HepG2 (cell line): ENCODE data around the gene FRMD5. TPM values are rescaled to one million over a fixed set of nuclear protein-coding genes. Genes with fewer than 3 reads are reported as not detected.

Experiments used
- ATAC-seq: fragments of 200-7000 bp; cut with Tn5 transposase; 3 replicates; pipeline ENCODE4 v1.9.1; 2020; ENCODE audit warnings: mild to moderate bottlenecking, moderate library complexity
- BruUV-seq: library from RNA; stranded (reverse); fragments of 400-500 nt; replicated peaks from 2 replicates; lab custom pipeline; 2021; lab: Mats Ljungman, UMichigan
- CTCF ChIA-PET: fragments of 300-600 bp; formaldehyde crosslinking; extraction: SDS; loops from one replicate; lab custom pipeline; 2021; ENCODE audit warnings: low total read pairs, inconsistent platforms, low intra/inter-chr PET ratio; lab: Yijun Ruan, JAX
- POLR2A ChIA-PET: fragments of 350-600 bp; sonication (Branson Sonifier 250); formaldehyde crosslinking; loops from one replicate; lab custom pipeline; 2020; ENCODE audit warnings: antibody characterized with exemption, inconsistent platforms; lab: Yijun Ruan, JAX
- DNase-seq: peaks from one replicate; pipeline ENCODE4 v3.0.0-alpha.2; 2015; ENCODE audit warnings: low spot score
- FAIRE-seq: peaks from 3 replicates; lab custom pipeline; 2011; peaks lifted over from hg19 to GRCh38; lab: Jason Lieb, UNC
- H2AFZ ChIP-seq: one replicate; pipeline ENCODE4 v1.6.1; 2011; ENCODE audit warnings: low read length, inconsistent platforms
- H3K27ac ChIP-seq: fragments of 300-600 bp; 3 replicates; pipeline ENCODE4 v1.8.0; 2011; ENCODE audit warnings: mixed run types, mild to moderate bottlenecking, mixed read lengths, low read length, inconsistent platforms; ENCODE audit not compliant: insufficient read depth; ENCODE audit errors: extremely low read length
- H3K27me3 ChIP-seq, 2 experiments: fragments of 200-600 bp in 1 of 2; 2 replicates in 1 of 2; 3 replicates in 1 of 2; pipeline versions ENCODE4 v1.6.0 to v1.8.0; 2011; ENCODE audit warnings: low read length in 2 of 2, mild to moderate bottlenecking in 2 of 2, moderate library complexity in 2 of 2, inconsistent platforms in 1 of 2; ENCODE audit not compliant: insufficient read depth in 2 of 2, control insufficient read depth in 1 of 2
- H3K36me3 ChIP-seq, 2 experiments: fragments of 200-600 bp in 1 of 2; replicated peaks in 1 of 2; 2 replicates in 1 of 2; 3 replicates in 1 of 2; pipeline versions ENCODE4 v1.5.1 to v1.8.0; 2011; ENCODE audit warnings: low read length in 2 of 2, inconsistent platforms in 1 of 2; ENCODE audit not compliant: insufficient read depth in 2 of 2, control insufficient read depth in 1 of 2
- H3K4me1 ChIP-seq: 2 replicates; pipeline ENCODE4 v1.5.1; 2012; ENCODE audit warnings: low read length, inconsistent platforms; ENCODE audit not compliant: insufficient read depth
- H3K4me2 ChIP-seq: 2 replicates; pipeline ENCODE4 v1.6.0; 2011; ENCODE audit warnings: low read depth, low read length, inconsistent platforms
- H3K4me3 ChIP-seq, 3 experiments: fragments of 200-600 bp in 1 of 3; sonication (generic), shearing (Covaris generic) in 1 of 3; replicated peaks in 1 of 3; 2 replicates each; pipeline ENCODE4 v1.5.1; 2011 to 2016; ENCODE audit warnings: low read length in 3 of 3, inconsistent platforms in 2 of 3, low read depth in 2 of 3, mild to moderate bottlenecking in 2 of 3, control low read depth in 1 of 3, mixed read lengths in 1 of 3; ENCODE audit not compliant: insufficient read depth in 1 of 3
- H3K79me2 ChIP-seq: one replicate; pipeline ENCODE4 v1.6.1; 2011; ENCODE audit warnings: low read length, inconsistent platforms; ENCODE audit not compliant: insufficient read depth
- H3K9ac ChIP-seq: 2 replicates; pipeline ENCODE4 v1.6.0; 2011; ENCODE audit warnings: mild to moderate bottlenecking, low read depth, low read length, inconsistent platforms; ENCODE audit not compliant: insufficient read depth
- H3K9me3 ChIP-seq: 2 replicates; pipeline ENCODE4 v1.5.1; 2012; ENCODE audit warnings: mild to moderate bottlenecking, low read length
- H4K20me1 ChIP-seq: 2 replicates; pipeline ENCODE4 v1.6.0; 2011; ENCODE audit warnings: inconsistent platforms, mild to moderate bottlenecking, low read length, moderate library complexity; ENCODE audit not compliant: insufficient read depth
- DPF2 ChIP-seq: sonication (generic); formaldehyde crosslinking; IDR thresholded peaks from 2 replicates; pipeline ENCODE4 v1.4.0; 2020; ENCODE audit warnings: mild to moderate bottlenecking, low read depth, missing genetic modification reagents, borderline replicate concordance
- ELF1 ChIP-seq: sonication (generic); formaldehyde crosslinking; IDR thresholded peaks from 2 replicates; pipeline ENCODE4 v1.4.0; 2020; ENCODE audit warnings: missing genetic modification reagents
- GTF3A ChIP-seq: sonication (generic); formaldehyde crosslinking; conservative IDR thresholded peaks from 2 replicates; pipeline ENCODE4 v1.4.0; 2020; ENCODE audit warnings: mild to moderate bottlenecking, missing genetic modification reagents
- KLF9 ChIP-seq: IDR thresholded peaks from 2 replicates; pipeline ENCODE4 v1.6.1; 2016; ENCODE audit warnings: low read depth
- MED13 ChIP-seq: sonication (generic); formaldehyde crosslinking; IDR thresholded peaks from 2 replicates; pipeline ENCODE4 v1.5.0; 2020; ENCODE audit warnings: missing genetic modification reagents
- NRL ChIP-seq: sonication (generic); formaldehyde crosslinking; IDR thresholded peaks from 2 replicates; pipeline ENCODE4 v1.5.0; 2020; ENCODE audit warnings: missing genetic modification reagents, mild to moderate bottlenecking, moderate library complexity, borderline replicate concordance
- TMF1 ChIP-seq: sonication (generic); formaldehyde crosslinking; IDR thresholded peaks from 2 replicates; pipeline ENCODE4 v1.8.1; 2022; ENCODE audit warnings: low read depth, missing genetic modification reagents
- ZNF44 ChIP-seq: sonication (generic); formaldehyde crosslinking; IDR thresholded peaks from 2 replicates; pipeline ENCODE4 v1.5.1; 2020; ENCODE audit warnings: mild to moderate bottlenecking, missing genetic modification reagents
- ZNF724P ChIP-seq: sonication (generic); formaldehyde crosslinking; IDR thresholded peaks from 2 replicates; pipeline ENCODE4 v1.8.0; 2022; ENCODE audit warnings: missing genetic modification reagents, borderline replicate concordance
- WGBS: methylation state at CpG from one replicate; pipeline ENCODE4 v1.1.6; 2017; ENCODE audit warnings: low lambda C conversion rate; 5-methylcytosine and 5-hydroxymethylcytosine counted together
- in situ Hi-C: cut with HindIII; loops from 2 replicates; pipeline ENCODE4 v1.10.0; 2017; ENCODE audit warnings: low pct_unique_long_range_greater_than_20kb; ENCODE audit not compliant: extremely low pct_ligation_motif_present
- intact Hi-C: fragments of 100-400 bp; cut with micrococcal nuclease; formaldehyde crosslinking; loops from one replicate; pipeline ENCODE4 v1.10.0; 2022; ENCODE audit not compliant: unreplicated experiment
- polyA plus RNA-seq, 8 experiments: library from polyadenylated mRNA; depleted of rRNA in 3 of 8; stranded (reverse) in 7 of 8; unstranded in 1 of 8; fragments of >200 nt; fragmentation: Illumina TruSeq in 4 of 8; extraction: Trizol in 4 of 8; gene quantifications; 2 replicates each; pipeline versions ENCODE4 v1.2.1 to v1.2.3, GENCODE V29; 2011 to 2016; ENCODE audit warnings: low read depth in 4 of 8, missing spikeins in 1 of 8, mixed read lengths in 1 of 8; ENCODE audit not compliant: insufficient read depth in 1 of 8
- total RNA-seq, 5 experiments: library from RNA; depleted of rRNA; stranded (reverse); fragments of >200 nt; fragmentation: Illumina TruSeq; extraction: Trizol; gene quantifications; 2 replicates each; pipeline ENCODE4 v1.2.3, GENCODE V29; 2016; ENCODE audit warnings: low read depth in 1 of 5
- TF ChIP-seq, protein P1 (sequence below): IDR thresholded peaks from 2 replicates; pipeline ENCODE4 v1.6.1; 2016; ENCODE audit warnings: missing compliant biosample characterization, missing genetic modification reagents, borderline replicate concordance
- TF ChIP-seq, protein P2 (sequence below): sonication (generic); formaldehyde crosslinking; conservative IDR thresholded peaks from 2 replicates; pipeline ENCODE4 v1.8.0; 2022; ENCODE audit warnings: low read depth, missing genetic modification reagents
- TF ChIP-seq, protein P3 (sequence below): sonication (generic); formaldehyde crosslinking; IDR thresholded peaks from 2 replicates; pipeline ENCODE4 v1.4.0; 2020; ENCODE audit warnings: mild to moderate bottlenecking, missing genetic modification reagents

Gene FRMD5
- total and polyA plus RNA-seq, 2 of the 13 experiments (the other 11 are each of a cell fraction or from before 2014, with no cell fraction given), result 0.93 to 1.5 TPM

DNA sequence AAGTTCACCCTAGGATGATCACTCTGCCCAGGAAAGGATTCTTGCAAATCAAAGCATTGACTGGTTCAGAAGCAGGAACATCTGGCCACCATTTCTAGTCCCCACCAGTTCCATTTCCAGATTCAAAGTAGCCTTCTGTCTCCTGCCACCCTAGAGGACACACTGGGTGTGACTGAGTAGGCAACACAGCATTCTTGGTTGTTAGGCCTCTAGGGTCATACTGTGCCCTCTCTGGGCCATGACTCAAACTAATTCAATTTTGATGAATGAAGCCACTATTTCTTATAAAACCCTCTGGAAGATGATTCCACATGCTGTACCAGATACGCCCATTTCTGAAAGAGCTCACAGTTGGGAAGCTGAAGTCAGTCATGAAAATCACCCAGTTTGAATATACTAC lies 298.5 kb downstream of the FRMD5 start (continued):
- no peak for TF ChIP-seq GTF3A (CRISPR knock-in tag)
- TF ChIP-seq, protein P1, sequence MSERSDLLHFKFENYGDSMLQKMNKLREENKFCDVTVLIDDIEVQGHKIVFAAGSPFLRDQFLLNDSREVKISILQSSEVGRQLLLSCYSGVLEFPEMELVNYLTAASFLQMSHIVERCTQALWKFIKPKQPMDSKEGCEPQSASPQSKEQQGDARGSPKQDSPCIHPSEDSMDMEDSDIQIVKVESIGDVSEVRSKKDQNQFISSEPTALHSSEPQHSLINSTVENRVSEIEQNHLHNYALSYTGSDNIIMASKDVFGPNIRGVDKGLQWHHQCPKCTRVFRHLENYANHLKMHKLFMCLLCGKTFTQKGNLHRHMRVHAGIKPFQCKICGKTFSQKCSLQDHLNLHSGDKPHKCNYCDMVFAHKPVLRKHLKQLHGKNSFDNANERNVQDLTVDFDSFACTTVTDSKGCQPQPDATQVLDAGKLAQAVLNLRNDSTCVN (CRISPR knock-in tag), result no peak
- TF ChIP-seq ELF1 (CRISPR knock-in tag), result no peak
- TF ChIP-seq, protein P2, sequence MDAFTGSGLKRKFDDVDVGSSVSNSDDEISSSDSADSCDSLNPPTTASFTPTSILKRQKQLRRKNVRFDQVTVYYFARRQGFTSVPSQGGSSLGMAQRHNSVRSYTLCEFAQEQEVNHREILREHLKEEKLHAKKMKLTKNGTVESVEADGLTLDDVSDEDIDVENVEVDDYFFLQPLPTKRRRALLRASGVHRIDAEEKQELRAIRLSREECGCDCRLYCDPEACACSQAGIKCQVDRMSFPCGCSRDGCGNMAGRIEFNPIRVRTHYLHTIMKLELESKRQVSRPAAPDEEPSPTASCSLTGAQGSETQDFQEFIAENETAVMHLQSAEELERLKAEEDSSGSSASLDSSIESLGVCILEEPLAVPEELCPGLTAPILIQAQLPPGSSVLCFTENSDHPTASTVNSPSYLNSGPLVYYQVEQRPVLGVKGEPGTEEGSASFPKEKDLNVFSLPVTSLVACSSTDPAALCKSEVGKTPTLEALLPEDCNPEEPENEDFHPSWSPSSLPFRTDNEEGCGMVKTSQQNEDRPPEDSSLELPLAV (CRISPR knock-in tag), result no peak

DNA sequence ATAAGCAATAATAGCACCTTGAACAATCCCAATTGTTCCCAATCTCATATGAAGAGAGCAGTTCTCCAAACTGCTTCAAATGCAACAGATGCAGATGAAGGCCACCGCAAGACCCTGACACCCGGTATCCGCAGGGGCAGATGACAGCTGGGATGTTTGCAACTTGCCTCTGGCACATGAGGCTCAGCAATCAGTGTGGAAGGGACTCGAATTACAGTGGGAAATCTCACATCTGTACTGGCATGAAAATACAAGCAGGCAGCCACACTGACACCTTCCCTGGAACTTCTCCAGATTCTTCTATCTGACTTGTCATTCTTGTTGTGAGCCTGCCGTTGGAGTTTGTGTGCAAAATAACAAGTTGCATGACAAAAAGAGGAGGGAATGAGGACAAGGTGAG lies 299.5 kb downstream of the FRMD5 start:
- no TSS peak for BruUV-seq
- Histone ChIP-seq H3K9ac (no peak overlapping the region), H3K4me1 (peaks cover 19% of the 10 kb centered on the region), H2AFZ (no peak overlapping the region), H3K9me3 (no peaks in the 10 kb centered on the region), H3K4me2 (no peak overlapping the region), H3K36me3 (no peaks in the 10 kb centered on the region), H4K20me1 (no peaks in the 10 kb centered on the region), H3K79me2 (no peaks in the 10 kb centered on the region), H3K27me3 (no peaks in the 10 kb centered on the region), H3K4me3 (no peak overlapping the region), H3K27ac (no peak overlapping the region)
- ATAC-seq (no peak), DNase-seq (no peak), FAIRE-seq (no peak)
- intact Hi-C loops, result no loop called here
- CTCF ChIA-PET, result no interaction called here
- 59% methylated on average over 4 of the region's 5 CpGs for WGBS
- in situ Hi-C loops, result loop anchor here (25.0 kb wide), 1 partner anchor 617 kb away; no protein-coding TSS in a partner anchor
- POLR2A ChIA-PET, result interaction anchor here (0.5 kb wide), 1 partner anchor 324 kb away, joined by 3 read pairs; no protein-coding TSS in a partner anchor
- TF ChIP-seq NRL (no peak), MED13 (CRISPR knock-in tag) (no peak), DPF2 (CRISPR knock-in tag) (no peak), ZNF44 (CRISPR knock-in tag) (no peak), ZNF724P (CRISPR knock-in tag) (no peak), TMF1 (no peak), KLF9 (CRISPR knock-in tag) (no peak)
- TF ChIP-seq, protein P3, sequence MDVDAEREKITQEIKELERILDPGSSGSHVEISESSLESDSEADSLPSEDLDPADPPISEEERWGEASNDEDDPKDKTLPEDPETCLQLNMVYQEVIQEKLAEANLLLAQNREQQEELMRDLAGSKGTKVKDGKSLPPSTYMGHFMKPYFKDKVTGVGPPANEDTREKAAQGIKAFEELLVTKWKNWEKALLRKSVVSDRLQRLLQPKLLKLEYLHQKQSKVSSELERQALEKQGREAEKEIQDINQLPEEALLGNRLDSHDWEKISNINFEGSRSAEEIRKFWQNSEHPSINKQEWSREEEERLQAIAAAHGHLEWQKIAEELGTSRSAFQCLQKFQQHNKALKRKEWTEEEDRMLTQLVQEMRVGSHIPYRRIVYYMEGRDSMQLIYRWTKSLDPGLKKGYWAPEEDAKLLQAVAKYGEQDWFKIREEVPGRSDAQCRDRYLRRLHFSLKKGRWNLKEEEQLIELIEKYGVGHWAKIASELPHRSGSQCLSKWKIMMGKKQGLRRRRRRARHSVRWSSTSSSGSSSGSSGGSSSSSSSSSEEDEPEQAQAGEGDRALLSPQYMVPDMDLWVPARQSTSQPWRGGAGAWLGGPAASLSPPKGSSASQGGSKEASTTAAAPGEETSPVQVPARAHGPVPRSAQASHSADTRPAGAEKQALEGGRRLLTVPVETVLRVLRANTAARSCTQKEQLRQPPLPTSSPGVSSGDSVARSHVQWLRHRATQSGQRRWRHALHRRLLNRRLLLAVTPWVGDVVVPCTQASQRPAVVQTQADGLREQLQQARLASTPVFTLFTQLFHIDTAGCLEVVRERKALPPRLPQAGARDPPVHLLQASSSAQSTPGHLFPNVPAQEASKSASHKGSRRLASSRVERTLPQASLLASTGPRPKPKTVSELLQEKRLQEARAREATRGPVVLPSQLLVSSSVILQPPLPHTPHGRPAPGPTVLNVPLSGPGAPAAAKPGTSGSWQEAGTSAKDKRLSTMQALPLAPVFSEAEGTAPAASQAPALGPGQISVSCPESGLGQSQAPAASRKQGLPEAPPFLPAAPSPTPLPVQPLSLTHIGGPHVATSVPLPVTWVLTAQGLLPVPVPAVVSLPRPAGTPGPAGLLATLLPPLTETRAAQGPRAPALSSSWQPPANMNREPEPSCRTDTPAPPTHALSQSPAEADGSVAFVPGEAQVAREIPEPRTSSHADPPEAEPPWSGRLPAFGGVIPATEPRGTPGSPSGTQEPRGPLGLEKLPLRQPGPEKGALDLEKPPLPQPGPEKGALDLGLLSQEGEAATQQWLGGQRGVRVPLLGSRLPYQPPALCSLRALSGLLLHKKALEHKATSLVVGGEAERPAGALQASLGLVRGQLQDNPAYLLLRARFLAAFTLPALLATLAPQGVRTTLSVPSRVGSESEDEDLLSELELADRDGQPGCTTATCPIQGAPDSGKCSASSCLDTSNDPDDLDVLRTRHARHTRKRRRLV (CRISPR knock-in tag), result no peak
